Natural killer cell treated with Interleukin-12 subunit alpha and Interleukin-12 subunit beta and Interleukin-15 and Interleukin-18, amount 100 ng/mL, for 72 hours (primary cell): ENCODE measurements around the gene SOWAHC. TPM values are rescaled to one million over a fixed set of nuclear protein-coding genes. Genes with fewer than 3 reads are reported as not detected.
"Not testable (repeated sequence)": the region's sequence is repeated elsewhere in the genome, so short reads cannot be mapped to it uniquely, and the experiment has no call there.

Source experiments
- ATAC-seq, 2 donors: fragments of 150-1000 bp; cut with Tn5 transposase in 1 of 2; sonication (Bioruptor Pico), chemical (Tn5 transposase) in 1 of 2; 2 replicates each; pipeline ENCODE4 v1.10.0; 2021
- DNase-seq: peaks from one replicate; pipeline ENCODE4 v3.0.0; 2022; ENCODE audit warnings: low spot score
- H3K27ac Mint-ChIP-seq, 2 donors: 1 replicate in 1 of 2; 2 replicates in 1 of 2; pipeline ENCODE4 v1.8.0; 2022; ENCODE audit warnings: mixed read lengths in 2 of 2, mild to moderate bottlenecking in 1 of 2, moderate library complexity in 1 of 2
- H3K27me3 Mint-ChIP-seq, 2 donors: 1 replicate in 1 of 2; 2 replicates in 1 of 2; pipeline ENCODE4 v1.8.0; 2022; ENCODE audit warnings: mixed read lengths in 2 of 2
- H3K36me3 Mint-ChIP-seq: one replicate; pipeline ENCODE4 v1.8.0; 2022; ENCODE audit warnings: mixed read lengths
- H3K4me1 Mint-ChIP-seq, 2 donors: 1 replicate in 1 of 2; 2 replicates in 1 of 2; pipeline ENCODE4 v1.8.0; 2022; ENCODE audit warnings: low read depth in 2 of 2, mixed read lengths in 2 of 2, mild to moderate bottlenecking in 1 of 2
- H3K4me3 Mint-ChIP-seq: one replicate; pipeline ENCODE4 v1.8.0; 2022; ENCODE audit warnings: mixed read lengths
- H3K9me3 Mint-ChIP-seq: 2 replicates; pipeline ENCODE4 v1.8.0; 2022; ENCODE audit warnings: mixed read lengths
- total RNA-seq, 2 donors: library from RNA; stranded (reverse); gene quantifications; one replicate each; pipeline ENCODE4 v1.2.3, GENCODE V29; 2022

SOWAHC gene
- under 1 TPM; 0.14 to 0.29 TPM for total RNA-seq

- ATAC-seq (peak; percentile 96 to 97), DNase-seq (peak; percentile 86)
- Mint-ChIP-seq H3K4me1 (peaks cover 7 to 8% of the 10 kb centered on the region in 2 donors), H3K36me3 (peaks cover 8% of the 10 kb centered on the region), H3K27ac (peak within 1 kb of the TSS in 1 of 2 donors; percentile 65), H3K9me3 (no peaks in the 10 kb centered on the region), H3K27me3 (peaks cover 29 to 50% of the 10 kb centered on the region in 2 donors), H3K4me3 (peak within 1 kb of the TSS; percentile 86)
These were observed at the start of gene SOWAHC, which contains the start of gene SEPTIN10 for GRCh38 chr2:109613922-109614714. SOWAHC (plus strand) TSS chr2:109614364; CDS start chr2:109614490, 126 bp downstream. SEPTIN10 (minus strand) TSS chr2:109613966; CDS start chr2:109613827, 139 bp downstream.

GRCh38 chr2:109575373-109575772 is 38.8 kb upstream of the SOWAHC start:
- DNase-seq (no peak), ATAC-seq (no peak)
- no peak overlapping the region for H3K27ac Mint-ChIP-seq
- H3K4me1 Mint-ChIP-seq = no peaks in the 10 kb centered on the region
- H3K36me3 Mint-ChIP-seq = no peaks in the 10 kb centered on the region
- no peaks in the 10 kb centered on the region for H3K9me3 Mint-ChIP-seq
- H3K27me3 Mint-ChIP-seq = peaks cover 3 to 6% of the 10 kb centered on the region in 2 donors
- no peak overlapping the region for H3K4me3 Mint-ChIP-seq

DNA sequence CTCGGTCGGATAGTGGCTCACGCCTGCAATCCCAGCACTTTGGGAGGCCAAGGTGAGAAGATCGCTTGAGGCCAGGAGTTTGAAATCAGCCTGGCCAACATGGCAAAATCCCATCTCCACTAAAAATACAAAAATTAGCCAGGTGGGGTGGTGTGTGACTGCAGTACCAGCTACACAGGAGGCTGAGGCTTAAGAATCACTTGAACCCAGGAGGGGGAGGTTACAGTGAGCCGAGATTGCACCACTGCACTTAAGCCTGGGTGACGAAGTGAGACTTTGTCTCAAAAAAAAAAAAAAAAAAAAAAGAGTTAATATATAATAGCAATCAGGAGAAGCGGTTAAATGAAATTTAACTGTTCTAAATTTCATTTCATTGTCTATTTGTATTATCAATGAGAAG is 36.5 kb upstream of the SOWAHC start:
- not testable (repeated sequence) for H3K27ac Mint-ChIP-seq
- H3K27me3 Mint-ChIP-seq = peaks cover 7 to 16% of the 10 kb centered on the region in 2 donors

DNA sequence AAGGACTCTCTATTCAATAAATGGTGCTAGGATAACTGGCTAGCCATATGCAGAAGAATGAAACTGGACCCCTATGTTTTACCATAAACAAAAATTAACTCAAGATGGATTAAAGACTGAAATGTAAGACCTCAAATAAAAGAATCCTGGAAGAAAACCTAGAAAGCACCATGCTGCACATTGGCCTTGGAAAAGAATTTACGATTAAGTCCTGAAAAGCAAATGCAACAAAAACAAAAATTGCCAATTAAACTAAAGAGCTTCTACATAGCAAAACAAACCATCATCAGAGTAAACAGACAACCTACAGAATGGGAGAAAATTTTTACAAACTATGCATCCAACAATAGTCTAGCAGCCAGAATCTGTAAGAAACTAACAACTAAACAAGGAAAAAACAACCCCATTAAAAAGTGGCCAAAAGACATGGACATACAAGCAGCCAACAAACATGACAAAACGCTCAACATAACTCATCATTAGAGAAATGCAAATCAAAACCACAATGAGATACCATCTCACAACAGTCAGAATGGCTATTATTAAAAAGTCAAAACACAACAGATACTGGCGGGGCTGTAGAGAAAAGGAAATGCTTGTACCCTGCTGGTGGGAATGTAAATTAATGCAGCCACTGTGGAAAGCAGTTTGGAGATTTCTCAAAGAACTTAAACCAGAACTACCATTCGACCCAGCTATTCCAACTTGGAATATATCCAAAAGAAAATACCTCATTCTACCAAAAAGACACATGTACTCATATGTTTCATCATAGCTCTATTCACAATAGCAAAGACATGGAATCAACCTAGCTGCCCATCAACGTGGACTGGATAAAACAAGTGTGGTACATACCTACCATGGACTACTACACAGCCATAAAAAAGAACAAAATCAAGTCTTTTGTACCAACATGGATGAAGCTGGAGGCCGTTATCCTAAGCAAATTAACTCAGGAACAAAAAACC is 31.0 kb upstream of the SOWAHC start:
- H3K4me1 Mint-ChIP-seq = no peaks in the 10 kb centered on the region

More for the DNA sequence above, 36.5 kb upstream of the SOWAHC start:
- H3K4me1 Mint-ChIP-seq, H3K4me3 Mint-ChIP-seq, DNase-seq, ATAC-seq, H3K9me3 Mint-ChIP-seq, H3K36me3 Mint-ChIP-seq: not testable (repeated sequence)

DNA sequence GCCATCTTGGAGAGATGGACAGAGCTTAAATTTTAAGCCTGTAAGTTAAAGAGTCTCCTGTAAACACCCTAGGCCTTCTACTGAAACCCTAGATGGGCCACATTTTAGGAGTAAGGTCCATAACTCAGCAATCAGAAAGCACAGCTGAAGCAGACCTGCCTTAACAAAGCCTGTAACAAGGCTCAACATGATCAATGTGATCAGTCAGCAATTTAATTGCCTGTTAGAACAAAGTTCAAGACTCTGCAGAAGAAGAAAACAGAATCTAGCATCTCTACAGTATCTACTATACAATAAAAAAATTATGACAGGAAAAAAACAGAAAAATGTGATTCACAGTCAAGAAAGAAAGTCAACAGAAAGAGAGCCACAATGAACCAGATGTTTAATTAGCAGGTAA is 27.5 kb upstream of the SOWAHC start:
- Mint-ChIP-seq H3K4me1 (no peaks in the 10 kb centered on the region), H3K4me3 (no peak overlapping the region), H3K36me3 (no peaks in the 10 kb centered on the region), H3K9me3 (no peaks in the 10 kb centered on the region), H3K27me3 (peaks cover 11 to 40% of the 10 kb centered on the region in 2 donors), H3K27ac (no peak overlapping the region)
- DNase-seq = no peak
- no peak for ATAC-seq

More for the DNA sequence above, 31.0 kb upstream of the SOWAHC start:
- Mint-ChIP-seq H3K27ac (no peak overlapping the region), H3K9me3 (no peaks in the 10 kb centered on the region), H3K27me3 (peaks cover 11 to 41% of the 10 kb centered on the region in 2 donors), H3K4me3 (no peak overlapping the region), H3K36me3 (no peaks in the 10 kb centered on the region)
- no peak for DNase-seq
- no peak for ATAC-seq

DNA sequence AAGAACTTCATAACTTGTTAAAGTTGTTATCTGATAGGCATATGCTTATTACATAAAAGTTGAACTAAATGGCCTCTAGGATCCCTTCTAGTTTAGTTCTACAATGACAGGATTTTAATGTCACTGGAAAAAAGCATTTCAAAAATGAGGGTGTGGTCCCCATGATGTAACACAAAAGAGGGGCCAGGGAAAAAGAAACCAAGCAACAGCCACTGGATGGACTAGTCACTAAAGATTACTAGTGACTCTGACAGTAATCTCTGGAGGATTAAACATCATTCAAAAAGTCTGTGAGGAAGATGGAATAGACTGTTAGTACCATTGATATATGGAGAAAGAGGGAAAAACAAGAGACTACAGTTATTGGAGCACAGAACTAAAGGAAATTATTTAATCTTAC is 23.0 kb upstream of the SOWAHC start:
- peaks cover 10% of the 10 kb centered on the region in 2 donors for H3K27me3 Mint-ChIP-seq
- DNase-seq (no peak), ATAC-seq (no peak)
- H3K36me3 Mint-ChIP-seq = no peaks in the 10 kb centered on the region
- no peak overlapping the region for H3K4me3 Mint-ChIP-seq
- no peaks in the 10 kb centered on the region for H3K9me3 Mint-ChIP-seq
- no peaks in the 10 kb centered on the region for H3K4me1 Mint-ChIP-seq
- no peak overlapping the region for H3K27ac Mint-ChIP-seq

GRCh38 chr2:109592905-109593304 is 21.3 kb upstream of the SOWAHC start:
- ATAC-seq = no peak
- H3K27me3 Mint-ChIP-seq = peaks cover 0 to 7% of the 10 kb centered on the region in 2 donors
- no peak overlapping the region for H3K4me3 Mint-ChIP-seq
- no peak for DNase-seq
- no peak overlapping the region for H3K27ac Mint-ChIP-seq
- H3K9me3 Mint-ChIP-seq = no peaks in the 10 kb centered on the region
- no peaks in the 10 kb centered on the region for H3K36me3 Mint-ChIP-seq
- H3K4me1 Mint-ChIP-seq = no peaks in the 10 kb centered on the region

- no peak overlapping the region for H3K27ac Mint-ChIP-seq
- DNase-seq = no peak
- H3K9me3 Mint-ChIP-seq = no peaks in the 10 kb centered on the region
- no peak overlapping the region for H3K4me3 Mint-ChIP-seq
- peaks cover 0 to 7% of the 10 kb centered on the region in 2 donors for H3K27me3 Mint-ChIP-seq
- H3K36me3 Mint-ChIP-seq = no peaks in the 10 kb centered on the region
- ATAC-seq = peak in 1 of 2 donors; percentile 45
- no peaks in the 10 kb centered on the region for H3K4me1 Mint-ChIP-seq
These were observed 19.8 kb upstream of the SOWAHC start for GRCh38 chr2:109594246-109594885.

DNA sequence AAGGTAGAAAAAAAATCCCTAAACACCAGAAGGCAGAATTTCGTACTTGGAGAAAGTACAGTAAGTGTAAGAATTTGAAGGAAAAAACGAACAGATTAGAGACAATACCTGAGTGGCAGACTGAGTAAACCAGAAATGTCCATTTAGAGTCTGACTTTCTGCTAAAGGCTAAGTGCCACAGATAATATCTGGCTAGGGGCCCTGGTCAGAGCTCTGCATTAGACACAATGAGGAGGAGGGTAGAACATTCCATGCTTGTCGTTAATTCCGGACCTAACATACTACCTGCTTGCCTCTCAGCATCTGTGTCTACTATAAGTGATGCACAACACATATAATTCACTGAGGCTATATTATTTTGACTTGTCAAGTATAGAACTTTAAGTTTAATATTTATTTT is 18.5 kb upstream of the SOWAHC start:
- H3K4me1 Mint-ChIP-seq = no peaks in the 10 kb centered on the region

DNA sequence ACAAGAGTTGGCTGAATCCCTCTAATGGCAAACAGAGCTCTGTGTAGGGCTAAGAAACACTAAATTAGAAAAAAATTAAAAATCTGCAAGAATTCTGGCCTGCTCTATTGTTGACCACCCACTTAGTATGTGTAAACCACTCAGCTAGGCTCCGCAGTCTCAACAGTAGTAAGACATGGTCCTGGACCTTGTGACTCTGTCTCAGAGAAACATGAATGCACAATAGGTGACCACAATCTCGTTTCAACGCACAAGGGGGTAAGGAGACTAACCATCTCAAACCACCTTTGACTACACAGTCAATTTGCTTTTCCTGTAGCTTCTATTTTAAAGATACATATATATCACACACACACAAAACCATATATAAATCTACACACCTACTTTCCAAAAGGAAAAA is 16.9 kb upstream of the SOWAHC start:
- Mint-ChIP-seq H3K4me1 (no peaks in the 10 kb centered on the region), H3K27ac (no peak overlapping the region), H3K4me3 (no peak overlapping the region), H3K9me3 (no peaks in the 10 kb centered on the region), H3K27me3 (peaks cover 20 to 23% of the 10 kb centered on the region in 2 donors), H3K36me3 (no peaks in the 10 kb centered on the region)
- ATAC-seq = no peak
- DNase-seq = no peak

More for the DNA sequence above, 18.5 kb upstream of the SOWAHC start:
- ATAC-seq (no peak), DNase-seq (no peak)
- peaks cover 8 to 13% of the 10 kb centered on the region in 2 donors for H3K27me3 Mint-ChIP-seq
- no peak overlapping the region for H3K27ac Mint-ChIP-seq
- no peak overlapping the region for H3K4me3 Mint-ChIP-seq
- H3K36me3 Mint-ChIP-seq = no peaks in the 10 kb centered on the region
- H3K9me3 Mint-ChIP-seq = no peaks in the 10 kb centered on the region

DNA sequence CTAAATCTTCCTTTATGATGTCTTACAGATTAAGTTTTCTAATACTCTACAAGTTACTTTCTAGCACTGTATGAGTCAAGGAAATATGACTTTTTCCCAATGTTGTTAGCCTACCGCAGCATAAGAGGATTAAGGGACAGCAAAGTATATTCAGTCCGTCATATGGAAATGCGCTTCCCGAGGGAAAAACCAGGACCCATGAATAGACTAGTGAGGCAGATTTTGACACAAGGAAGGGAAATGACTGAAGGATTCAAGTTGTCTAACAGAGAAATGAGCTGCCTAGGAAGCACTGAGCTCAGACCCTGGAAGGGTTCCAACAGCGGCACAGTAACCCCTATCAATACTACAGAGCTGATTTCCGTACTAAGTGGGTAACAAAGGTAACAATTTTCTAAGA is 12.4 kb upstream of the SOWAHC start:
- DNase-seq (no peak), ATAC-seq (no peak)
- Mint-ChIP-seq H3K36me3 (no peaks in the 10 kb centered on the region), H3K4me3 (no peak overlapping the region), H3K4me1 (no peaks in the 10 kb centered on the region), H3K27ac (no peak overlapping the region), H3K27me3 (peaks cover 23 to 26% of the 10 kb centered on the region in 2 donors), H3K9me3 (no peaks in the 10 kb centered on the region)

DNA sequence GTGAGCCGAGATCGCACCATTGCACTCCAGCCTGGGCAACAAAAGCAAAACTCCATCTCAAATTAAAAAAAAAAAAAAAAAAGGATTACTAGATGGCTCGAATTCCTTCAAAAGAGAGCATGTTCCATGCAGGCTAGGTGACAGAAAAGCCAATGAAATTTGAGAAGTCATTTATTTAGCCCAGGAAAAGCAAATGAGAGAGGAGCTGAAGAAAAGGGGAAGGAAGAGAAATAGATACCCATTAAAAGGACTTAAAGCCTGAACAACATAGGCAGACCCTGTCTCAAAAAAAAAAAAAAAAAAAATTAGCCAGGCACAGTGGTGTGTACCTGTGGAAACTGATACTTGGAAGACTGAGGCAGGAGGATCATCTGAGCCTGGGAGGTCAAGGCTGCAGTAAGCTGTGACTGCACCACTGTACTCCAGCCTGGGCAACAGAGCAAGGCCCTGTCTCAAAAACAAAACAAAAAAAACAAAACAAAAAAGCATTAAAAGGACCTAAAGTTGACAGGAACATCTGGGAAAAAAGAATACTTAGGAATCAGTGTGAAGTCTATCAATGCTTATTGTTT is 11.5 kb upstream of the SOWAHC start:
- H3K36me3 Mint-ChIP-seq = no peaks in the 10 kb centered on the region
- H3K4me1 Mint-ChIP-seq = no peaks in the 10 kb centered on the region
- DNase-seq (no peak), ATAC-seq (no peak)
- H3K27me3 Mint-ChIP-seq = peaks cover 25 to 30% of the 10 kb centered on the region in 2 donors
- no peaks in the 10 kb centered on the region for H3K9me3 Mint-ChIP-seq
- H3K4me3 Mint-ChIP-seq = no peak overlapping the region
- no peak overlapping the region for H3K27ac Mint-ChIP-seq

GRCh38 chr2:109604597-109604996 is 9.6 kb upstream of the SOWAHC start:
- no peaks in the 10 kb centered on the region for H3K9me3 Mint-ChIP-seq
- no peak for ATAC-seq
- peaks cover 39 to 49% of the 10 kb centered on the region in 2 donors for H3K27me3 Mint-ChIP-seq
- no peak for DNase-seq
- no peaks in the 10 kb centered on the region for H3K36me3 Mint-ChIP-seq
- no peak overlapping the region for H3K4me3 Mint-ChIP-seq
- no peak overlapping the region for H3K27ac Mint-ChIP-seq
- no peaks in the 10 kb centered on the region for H3K4me1 Mint-ChIP-seq
